Measurements from ENCODE around the gene AP3B1. TPM values are rescaled to one million over a fixed set of nuclear protein-coding genes. Genes with fewer than 3 reads are reported as not detected.

AP3B1 gene
- total RNA-seq, 1 experiment from 2014 or later = 45.3 TPM

- Histone ChIP-seq H3K27ac (ENCODE audit: low read depth, low read length, poor library complexity, severe bottlenecking) (no peak overlapping the region), H3K36me3 (ENCODE audit: insufficient read depth, low read length, poor library complexity, severe bottlenecking) (no peaks in the 10 kb centered on the region), H3K4me1 (ENCODE audit: insufficient read depth, low read length, poor library complexity, severe bottlenecking) (peaks cover 13% of the 10 kb centered on the region), H3K9me3 (ENCODE audit: low read depth, low read length, poor library complexity, severe bottlenecking) (no peaks in the 10 kb centered on the region), H3K4me3 (ENCODE audit: low read depth, low read length, poor library complexity, severe bottlenecking) (no peak overlapping the region), H3K27me3 (replicated peaks; ENCODE audit: insufficient read depth, low read depth, low read length, poor library complexity) (no peaks in the 10 kb centered on the region)
- TF ChIP-seq CTCF (conservative IDR thresholded peaks at IDR 0.05; ENCODE audit: low read depth, low read length) = no peak
- CTCF ChIA-PET = no interaction called here
- DNase-seq (ENCODE audit: low spot score) = no peak
- no TSS peak for BruUV-seq (replicated peaks)
- POLR2A ChIA-PET (ENCODE audit: low non-redundant PET) = no interaction called here
- intact Hi-C loops (cut with micrococcal nuclease; ENCODE audit: unreplicated experiment) = no loop called here
Observed at GRCh38 chr5:77993141-77993854, 301.2 kb downstream of the AP3B1 start.

GRCh38 chr5:77991084-77991483 is 303.4 kb downstream of the AP3B1 start:
- CTCF ChIA-PET = no interaction called here

GRCh38 chr5:77990020-77990419 is 304.5 kb downstream of the AP3B1 start:
- no peak overlapping the region for H3K27ac ChIP-seq (ENCODE audit: low read depth, low read length, poor library complexity, severe bottlenecking)
- TF ChIP-seq CTCF (conservative IDR thresholded peaks at IDR 0.05; ENCODE audit: low read depth, low read length) (no peak), EZH2 (IDR thresholded peaks at IDR 0.05; ENCODE audit: borderline replicate concordance, low read depth, low read length, poor library complexity, severe bottlenecking) (no peak)
- H3K4me3 ChIP-seq (ENCODE audit: low read depth, low read length, poor library complexity, severe bottlenecking) = no peak overlapping the region
- DNase-seq (ENCODE audit: low spot score) = no peak
- intact Hi-C loops (cut with micrococcal nuclease; ENCODE audit: unreplicated experiment) = no loop called here
- no peaks in the 10 kb centered on the region for H3K36me3 ChIP-seq (ENCODE audit: insufficient read depth, low read length, poor library complexity, severe bottlenecking)
- H3K27me3 ChIP-seq (replicated peaks; ENCODE audit: insufficient read depth, low read depth, low read length, poor library complexity) = peaks cover 6% of the 10 kb centered on the region
- BruUV-seq (replicated peaks) = no TSS peak
- H3K9me3 ChIP-seq (ENCODE audit: low read depth, low read length, poor library complexity, severe bottlenecking) = no peaks in the 10 kb centered on the region
- ChIA-PET POLR2A (ENCODE audit: low non-redundant PET) (no interaction called here), CTCF (no interaction called here)
- H3K4me1 ChIP-seq (ENCODE audit: insufficient read depth, low read length, poor library complexity, severe bottlenecking) = peaks cover 3% of the 10 kb centered on the region

More at GRCh38 chr5:77991084-77991483, 303.4 kb downstream of the AP3B1 start:
- Histone ChIP-seq H3K27ac (ENCODE audit: low read depth, low read length, poor library complexity, severe bottlenecking) (no peak overlapping the region), H3K36me3 (ENCODE audit: insufficient read depth, low read length, poor library complexity, severe bottlenecking) (no peaks in the 10 kb centered on the region), H3K27me3 (replicated peaks; ENCODE audit: insufficient read depth, low read depth, low read length, poor library complexity) (no peaks in the 10 kb centered on the region), H3K9me3 (ENCODE audit: low read depth, low read length, poor library complexity, severe bottlenecking) (no peaks in the 10 kb centered on the region), H3K4me3 (ENCODE audit: low read depth, low read length, poor library complexity, severe bottlenecking) (no peak overlapping the region), H3K4me1 (ENCODE audit: insufficient read depth, low read length, poor library complexity, severe bottlenecking) (peaks cover 13% of the 10 kb centered on the region)
- intact Hi-C loops (cut with micrococcal nuclease; ENCODE audit: unreplicated experiment) = no loop called here
- POLR2A ChIA-PET (ENCODE audit: low non-redundant PET) = no interaction called here
- DNase-seq (ENCODE audit: low spot score) = no peak
- TF ChIP-seq CTCF (conservative IDR thresholded peaks at IDR 0.05; ENCODE audit: low read depth, low read length) (no peak), EZH2 (IDR thresholded peaks at IDR 0.05; ENCODE audit: borderline replicate concordance, low read depth, low read length, poor library complexity, severe bottlenecking) (no peak)
- no TSS peak for BruUV-seq (replicated peaks)
